Activated CD4-positive, CD25-positive, alpha-beta regulatory T cell treated with anti-CD3 and anti-CD28 coated beads, Interleukin-2, amount 50 U/mL, for 24 hours (primary cell): ENCODE measurements around the gene FGGY.
"Not testable (repeated sequence)": the region's sequence is repeated elsewhere in the genome, so short reads cannot be mapped to it uniquely, and the experiment has no call there.

Source experiments
- ATAC-seq, 2 donors: fragments of 150-1000 bp; cut with Tn5 transposase; one replicate each; pipeline ENCODE4 v1.10.0; 2021; ENCODE audit warnings: mild to moderate bottlenecking in 1 of 2, moderate library complexity in 1 of 2

The FGGY gene

DNA sequence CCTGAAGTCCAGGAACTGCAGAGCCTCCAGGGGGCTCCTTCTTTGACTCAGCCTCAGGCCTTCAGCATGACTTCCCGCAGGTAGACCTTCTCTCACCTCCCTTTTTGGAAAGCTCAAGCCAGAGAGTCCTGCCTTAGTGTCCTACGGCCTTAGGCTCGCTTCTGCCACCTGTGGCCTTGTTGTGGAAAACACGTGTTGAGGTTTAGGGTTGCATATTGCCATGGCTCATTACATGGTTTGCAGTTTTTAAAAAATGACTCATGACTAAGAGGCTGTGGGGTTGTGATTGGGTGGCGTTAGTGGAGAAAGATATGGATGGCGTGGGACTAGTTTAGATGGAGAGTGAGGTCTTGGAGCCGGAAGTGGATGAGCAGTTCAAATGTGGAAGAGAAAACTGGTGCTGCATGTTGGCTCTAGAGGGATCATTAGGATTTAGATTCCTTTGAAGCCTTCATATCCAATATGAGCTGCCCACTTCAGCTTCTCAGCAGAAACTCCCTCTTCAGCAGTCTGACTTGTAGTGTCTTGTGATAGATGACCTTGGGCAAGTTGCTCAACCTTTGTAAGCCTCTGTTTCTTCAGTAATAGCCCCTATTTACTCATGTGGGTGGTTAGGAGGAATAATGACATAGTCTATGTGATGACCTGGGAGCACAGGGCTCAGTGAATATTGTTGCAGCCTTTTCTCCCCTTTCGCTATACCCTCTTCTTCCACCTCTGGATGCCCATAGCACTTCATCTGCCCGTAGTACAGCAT, 6.5 kb upstream of the FGGY start:
- ATAC-seq, result peak; percentile 35 to 43

DNA sequence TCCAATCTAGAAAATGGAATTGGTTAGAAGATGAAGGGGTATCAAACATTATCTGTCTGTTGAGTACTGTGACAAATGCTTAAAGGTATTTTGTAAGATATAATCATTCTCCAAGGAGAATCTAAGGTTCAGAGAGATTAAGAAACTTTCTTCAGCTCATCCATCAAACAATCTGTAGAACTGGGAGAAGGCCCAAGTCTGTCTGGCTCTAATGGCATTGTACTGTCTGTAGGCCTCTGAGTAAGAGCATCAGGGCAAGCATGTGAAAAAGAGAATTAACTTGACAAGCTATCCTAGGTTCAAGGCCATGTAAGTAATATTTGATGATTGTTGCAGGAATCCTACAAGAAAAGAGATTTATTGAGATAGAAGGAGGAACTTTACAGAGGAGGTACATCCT, 5.3 kb upstream of the FGGY start:
- ATAC-seq, result no peak

DNA sequence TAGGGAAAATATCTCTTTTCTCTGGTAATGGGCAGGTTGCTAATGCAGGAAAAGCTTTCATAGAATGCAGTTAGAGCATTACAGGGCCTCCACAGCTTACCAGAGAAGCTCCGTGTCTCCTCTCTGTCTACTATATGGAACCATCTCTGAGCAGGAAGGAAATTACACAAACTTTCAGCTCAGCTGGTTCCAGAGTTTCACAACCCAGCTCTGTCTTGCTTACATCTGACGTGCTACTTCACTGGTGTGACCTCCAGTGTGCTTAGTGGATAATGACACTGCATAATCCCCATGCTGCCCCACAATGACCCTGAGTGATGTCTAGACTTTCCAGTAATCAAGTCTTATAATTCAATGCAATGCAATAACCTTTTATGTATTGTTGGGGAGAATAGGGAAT, 4.3 kb upstream of the FGGY start:
- ATAC-seq, result no peak

DNA sequence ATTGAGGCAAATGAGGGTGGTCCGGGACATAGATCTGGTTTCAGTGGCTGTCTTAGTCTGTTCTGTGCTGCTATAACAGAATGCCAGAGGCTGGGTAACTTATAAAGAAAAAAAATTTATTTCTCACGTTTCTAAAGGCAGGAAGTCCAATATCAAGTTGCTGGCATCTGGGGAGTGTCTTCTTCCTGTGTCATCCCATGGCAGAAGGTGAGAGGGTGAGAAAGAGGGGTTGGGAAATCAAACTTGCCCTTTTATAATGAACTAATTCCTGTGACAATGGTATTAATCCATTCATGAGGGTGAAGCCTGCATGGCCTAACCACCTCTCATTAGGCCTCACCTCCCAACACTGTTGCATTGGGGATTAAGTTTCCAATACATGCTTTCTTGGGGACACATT, 3.7 kb upstream of the FGGY start:
- no peak for ATAC-seq

DNA sequence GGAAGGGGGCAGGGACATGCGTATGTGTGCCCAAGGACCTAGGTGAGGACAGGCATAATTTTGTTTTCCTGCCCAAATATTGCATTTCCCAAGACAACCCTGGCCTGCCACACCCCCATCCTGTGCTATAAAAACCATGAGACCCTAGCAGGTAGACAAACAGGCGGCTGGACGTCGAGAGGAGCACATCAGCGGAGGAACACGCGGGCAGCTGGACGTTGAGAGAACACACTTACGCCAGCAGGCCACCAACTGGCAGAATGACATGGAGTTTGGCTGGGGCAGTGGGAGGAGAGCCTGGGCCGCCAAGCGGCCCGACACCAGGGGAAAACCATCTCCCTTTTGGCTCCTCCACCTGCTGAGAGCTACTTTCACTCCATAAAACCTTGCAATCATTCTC, 3.0 kb upstream of the FGGY start:
- no peak for ATAC-seq

DNA sequence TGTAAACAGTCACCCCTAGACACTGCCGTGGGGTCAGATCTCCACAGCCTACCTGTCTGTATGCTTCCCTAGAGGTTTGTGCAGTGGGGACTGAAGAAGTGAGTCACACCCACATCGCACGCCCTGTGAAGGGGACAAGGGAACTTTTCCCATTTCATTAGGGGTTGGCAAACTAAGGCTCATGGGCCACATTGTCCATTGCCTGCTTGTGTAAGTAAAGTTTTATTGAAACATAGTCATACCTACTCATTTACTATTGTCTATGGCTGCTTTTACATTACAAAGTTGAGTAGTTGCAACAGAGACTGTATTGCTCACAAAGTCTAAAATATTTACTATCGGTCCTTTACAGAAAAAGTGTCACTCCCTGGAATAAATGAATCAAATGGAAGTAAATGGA, 2.5 kb upstream of the FGGY start:
- ATAC-seq, result no peak

DNA sequence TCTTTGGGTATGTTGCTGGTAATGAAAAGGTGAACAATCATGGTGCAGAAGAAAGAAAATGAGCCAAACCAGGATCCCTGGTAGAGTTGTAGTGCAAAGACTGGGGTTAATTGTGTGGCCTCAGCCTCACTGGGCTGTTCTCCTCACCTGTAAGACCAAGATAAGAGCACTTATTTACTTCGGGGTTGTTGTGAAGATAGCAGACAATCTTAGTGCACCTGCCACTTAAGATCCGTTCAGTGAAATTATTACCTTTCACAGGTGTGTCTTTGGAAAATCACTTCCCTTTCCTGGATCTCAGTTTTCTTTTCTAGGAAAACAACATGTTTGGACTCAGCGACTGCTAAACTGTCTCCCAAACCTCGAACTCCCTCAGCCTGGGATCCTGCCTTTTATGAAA, 1.3 kb upstream of the FGGY start:
- no peak for ATAC-seq

DNA sequence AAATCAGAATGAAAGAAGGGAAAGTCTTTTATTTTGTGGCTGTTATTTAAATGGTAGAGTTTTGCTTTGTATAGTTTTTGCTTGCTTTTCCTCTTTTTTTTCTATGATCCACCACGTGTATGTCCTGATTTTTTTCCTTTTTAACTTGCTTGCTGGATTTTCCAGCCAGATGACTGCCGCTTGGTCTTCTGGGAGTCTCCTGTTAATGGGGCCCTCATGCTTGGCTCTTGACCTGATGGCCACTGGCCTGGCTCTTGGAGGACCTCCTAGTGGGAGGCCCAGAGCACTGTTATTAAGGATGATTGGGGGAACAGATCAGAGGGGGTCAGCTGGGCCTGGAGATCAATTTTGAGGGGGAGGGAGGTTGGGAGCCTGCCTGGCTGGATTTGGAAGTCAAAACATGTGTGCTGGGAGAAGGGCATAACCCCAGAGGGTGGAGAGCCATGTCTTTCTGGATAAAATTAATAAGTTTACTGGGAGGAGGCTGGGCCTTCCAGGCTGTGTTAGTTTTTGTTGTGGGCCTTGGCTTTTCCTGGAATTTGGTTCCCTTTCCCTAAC, 1.2 kb downstream of the FGGY start:
- ATAC-seq, result no peak

DNA sequence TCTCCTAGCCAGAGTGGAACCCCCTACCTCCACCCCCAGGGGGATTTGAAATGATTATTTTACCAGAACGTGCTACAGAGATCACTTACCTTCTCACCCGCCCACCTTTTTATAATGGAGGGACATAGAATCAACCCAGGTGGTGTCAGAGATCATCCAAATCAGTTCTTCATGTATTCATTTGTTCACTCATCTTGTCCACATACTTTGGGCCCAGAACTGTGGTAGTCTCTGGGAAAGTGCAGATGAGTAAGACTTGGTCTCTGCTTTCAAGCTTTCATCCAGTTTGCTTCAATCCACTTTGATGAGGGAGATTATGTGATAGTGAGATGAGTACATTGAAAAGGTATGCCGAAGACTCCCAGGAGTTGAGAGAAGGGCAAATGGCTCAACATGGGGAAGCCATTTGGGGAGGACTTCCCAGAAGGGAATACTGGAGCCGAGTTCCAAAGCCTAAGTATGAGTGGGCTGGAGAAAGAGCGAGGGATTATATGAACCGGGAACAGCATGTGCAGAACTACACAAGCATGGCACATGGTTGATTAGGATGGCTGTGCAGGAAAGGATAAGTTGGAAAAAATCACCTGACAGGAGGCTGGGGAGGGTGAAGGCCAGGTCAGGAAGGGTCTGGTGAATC, 1.9 kb downstream of the FGGY start:
- ATAC-seq, result no peak

DNA sequence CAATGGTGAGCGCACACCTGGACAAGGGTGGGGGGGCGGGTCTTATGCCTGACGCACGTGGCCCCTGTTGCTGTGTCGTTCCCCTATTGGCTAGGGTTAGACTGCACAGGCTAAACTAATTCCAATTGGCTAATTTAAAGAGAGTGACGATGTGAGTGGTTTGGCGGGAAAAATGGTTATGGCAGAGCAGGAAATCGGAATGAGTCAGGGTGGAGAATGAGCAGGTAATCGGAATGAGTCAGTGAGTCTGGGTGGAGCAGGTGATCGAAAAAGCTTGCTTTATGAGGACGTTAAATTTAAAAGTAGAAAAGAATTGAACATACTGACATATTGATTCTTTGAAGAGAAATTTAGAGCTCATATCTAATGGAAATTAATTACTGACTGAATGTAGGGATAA, 2.8 kb downstream of the FGGY start:
- not testable (repeated sequence) for ATAC-seq

DNA sequence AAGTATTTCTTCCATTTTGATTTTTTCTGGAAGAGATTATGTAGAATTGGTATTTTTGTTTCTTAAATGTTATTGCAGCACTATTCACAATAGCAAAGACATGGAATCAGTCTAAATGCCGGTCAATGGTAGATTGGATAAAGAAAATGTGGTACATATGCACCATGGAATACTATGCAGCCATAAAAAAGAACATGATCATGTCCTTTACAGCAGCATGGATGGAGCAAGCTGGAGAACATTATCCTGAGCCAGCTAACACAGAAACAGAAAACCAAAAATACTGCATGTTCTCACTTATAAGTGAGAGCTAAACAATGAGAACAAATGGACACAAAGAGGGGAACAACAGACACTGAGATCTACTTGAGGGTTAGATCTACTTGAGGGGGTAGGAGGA, 5.4 kb downstream of the FGGY start:
- no peak for ATAC-seq

DNA sequence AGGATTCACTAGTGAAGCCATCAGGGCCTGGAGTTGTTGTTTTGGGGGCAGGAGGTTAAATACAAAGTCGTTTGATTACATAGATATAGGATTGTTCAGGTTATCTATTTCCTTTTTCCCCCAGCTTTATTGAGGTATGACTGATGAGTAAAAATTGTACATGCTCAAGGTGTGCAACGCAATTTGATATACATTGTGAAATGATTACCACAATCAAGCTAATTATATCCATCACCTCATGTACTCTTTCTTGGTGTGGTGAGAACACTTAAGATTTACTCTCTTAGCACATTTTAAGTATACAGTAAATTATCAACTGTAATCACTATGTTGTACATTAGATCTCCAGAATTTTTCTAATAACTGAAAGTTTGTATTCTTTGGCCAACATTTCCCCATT, 6.0 kb downstream of the FGGY start:
- no peak for ATAC-seq

DNA sequence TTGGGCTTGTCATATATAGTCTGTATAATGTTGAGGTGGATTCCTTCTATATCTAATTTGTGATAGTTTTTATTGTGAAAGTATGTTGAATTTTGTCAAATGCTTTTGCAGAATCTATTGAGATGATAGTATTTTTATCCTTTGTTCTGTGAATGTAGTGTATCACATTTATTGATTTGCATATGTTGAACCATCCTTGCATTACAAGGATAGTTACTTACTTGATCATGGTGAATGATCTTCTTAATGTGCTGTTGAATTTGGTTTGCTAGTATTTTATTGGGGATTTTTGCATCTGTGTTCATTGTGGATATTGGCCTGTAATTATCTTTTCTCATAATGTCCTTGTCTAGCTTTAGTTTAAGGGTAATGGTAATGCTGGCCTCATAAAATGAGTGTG, 8.3 kb downstream of the FGGY start:
- ATAC-seq, result no peak

DNA sequence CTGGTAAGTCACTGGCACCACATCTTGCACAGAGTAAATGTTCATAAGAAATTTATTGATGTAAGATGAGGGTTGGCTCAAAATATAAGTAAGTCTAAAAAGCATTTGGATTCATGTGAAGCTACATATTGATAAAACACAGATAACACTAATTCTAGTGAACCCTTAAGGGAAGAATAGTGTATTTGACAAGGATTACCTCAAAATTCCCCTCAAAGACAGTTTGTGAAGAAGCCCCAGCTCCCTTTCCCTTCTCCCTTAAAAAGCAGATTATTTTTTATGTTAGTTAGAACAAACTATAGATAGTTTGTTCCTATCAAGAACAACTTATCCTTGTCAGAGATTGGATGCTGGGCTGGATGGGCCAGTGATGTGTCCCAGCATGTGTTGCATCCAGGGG, 10.7 kb downstream of the FGGY start:
- ATAC-seq, result no peak

DNA sequence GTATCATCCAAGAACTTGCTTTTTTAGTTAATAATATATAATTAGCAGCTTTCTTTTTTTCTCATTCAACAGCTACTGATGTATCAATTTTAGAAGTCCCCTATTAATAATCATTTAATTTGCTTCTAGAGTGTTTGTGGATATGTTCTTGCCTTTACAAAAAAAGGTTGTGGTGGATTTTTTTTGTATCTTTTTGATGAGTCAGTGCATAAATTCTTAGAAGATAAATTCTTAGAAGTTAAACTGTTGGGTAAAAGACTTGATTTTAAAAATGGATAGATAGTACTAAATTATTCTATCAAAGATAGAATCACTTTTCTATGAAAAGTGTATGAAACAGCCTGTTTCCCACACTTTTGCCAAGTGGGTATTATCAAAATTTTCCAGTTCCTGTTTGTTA, 11.9 kb downstream of the FGGY start:
- no peak for ATAC-seq

DNA sequence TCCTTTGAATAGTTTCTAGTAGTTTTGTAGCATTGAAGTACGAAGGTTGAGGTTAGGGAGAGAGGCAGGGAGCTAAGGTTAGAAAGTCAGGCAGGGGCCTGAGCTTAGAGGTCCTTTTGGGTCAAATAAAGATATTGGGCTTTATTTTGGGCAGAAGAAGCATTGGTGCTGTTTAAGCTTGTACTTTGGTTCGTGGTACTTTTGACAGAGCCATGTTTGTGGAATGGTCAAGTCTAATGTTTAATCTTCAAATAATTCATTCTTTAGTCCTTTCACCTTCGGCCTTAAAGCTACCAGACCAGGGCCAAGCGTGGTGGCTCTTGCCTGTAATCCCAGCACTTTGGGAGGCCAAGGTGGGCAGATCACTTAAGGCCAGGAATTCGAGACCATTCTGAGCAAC, 12.5 kb downstream of the FGGY start:
- ATAC-seq, result no peak

DNA sequence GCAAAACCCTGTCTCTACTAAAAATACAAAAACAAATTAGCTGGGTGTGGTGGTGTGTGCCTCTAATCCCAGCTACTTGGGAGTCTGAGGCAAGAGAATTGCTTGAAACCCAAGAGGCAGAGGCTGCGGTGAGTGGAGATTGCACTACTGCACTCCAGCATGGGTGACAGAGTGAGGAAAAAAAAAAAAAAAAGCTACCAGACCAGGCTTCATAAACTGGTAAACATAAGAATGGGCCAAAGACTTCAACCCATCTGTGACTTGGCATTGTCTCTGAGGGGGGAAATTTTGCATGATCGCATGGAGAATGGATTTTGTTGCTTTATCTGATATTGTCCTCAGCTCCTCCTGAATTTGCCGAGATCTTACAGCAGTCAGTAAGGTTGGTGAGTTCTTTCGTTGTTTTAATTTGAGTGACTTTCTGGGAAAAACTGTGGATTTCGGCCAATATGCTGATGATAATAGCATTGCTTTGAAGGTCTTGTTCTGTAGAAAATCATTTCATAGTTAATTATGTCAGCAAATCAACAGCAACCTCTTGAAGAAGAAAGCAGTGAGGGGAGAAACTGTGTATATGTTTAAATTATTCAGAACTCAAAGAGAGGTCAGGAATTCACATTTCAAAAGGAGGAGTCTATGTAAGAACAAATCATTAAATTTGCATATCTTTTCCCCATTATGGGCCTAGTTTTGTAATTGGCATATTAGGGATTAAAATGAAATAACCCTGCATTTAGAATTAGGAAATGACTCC, 13.1 kb downstream of the FGGY start:
- no peak for ATAC-seq

DNA sequence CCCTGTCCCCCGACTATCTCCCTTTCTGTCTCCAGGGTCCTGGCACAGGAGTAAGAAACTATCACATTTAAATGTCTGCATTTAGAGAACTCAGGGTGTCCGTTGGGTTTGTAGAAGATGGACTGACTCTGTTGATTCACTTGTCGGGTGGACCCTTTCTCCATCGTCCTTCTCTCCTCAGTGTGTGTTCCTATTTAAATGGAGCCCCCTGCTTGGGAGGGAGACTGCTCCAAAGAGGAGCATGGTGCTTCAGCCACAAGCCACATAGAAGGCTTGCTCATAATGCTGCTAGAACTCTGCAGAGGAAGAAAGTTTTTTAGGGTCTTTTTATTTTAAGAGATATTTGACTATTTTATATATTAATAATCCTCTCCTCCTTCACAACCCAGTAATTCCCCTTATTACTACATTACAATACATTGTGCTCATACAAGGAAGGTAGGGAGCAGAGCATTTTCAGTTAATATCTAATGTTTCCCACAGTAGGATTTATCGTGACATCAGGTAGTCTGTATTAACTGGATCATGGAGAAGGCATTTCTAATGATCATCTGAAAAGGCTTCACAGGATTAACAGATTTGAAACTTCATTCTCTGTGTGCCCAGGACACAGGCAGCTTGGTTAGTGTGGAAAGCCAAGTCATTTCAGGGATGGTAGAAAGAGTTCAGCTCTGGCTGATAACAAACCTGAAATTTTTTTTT, 13.8 kb downstream of the FGGY start:
- ATAC-seq, result no peak

DNA sequence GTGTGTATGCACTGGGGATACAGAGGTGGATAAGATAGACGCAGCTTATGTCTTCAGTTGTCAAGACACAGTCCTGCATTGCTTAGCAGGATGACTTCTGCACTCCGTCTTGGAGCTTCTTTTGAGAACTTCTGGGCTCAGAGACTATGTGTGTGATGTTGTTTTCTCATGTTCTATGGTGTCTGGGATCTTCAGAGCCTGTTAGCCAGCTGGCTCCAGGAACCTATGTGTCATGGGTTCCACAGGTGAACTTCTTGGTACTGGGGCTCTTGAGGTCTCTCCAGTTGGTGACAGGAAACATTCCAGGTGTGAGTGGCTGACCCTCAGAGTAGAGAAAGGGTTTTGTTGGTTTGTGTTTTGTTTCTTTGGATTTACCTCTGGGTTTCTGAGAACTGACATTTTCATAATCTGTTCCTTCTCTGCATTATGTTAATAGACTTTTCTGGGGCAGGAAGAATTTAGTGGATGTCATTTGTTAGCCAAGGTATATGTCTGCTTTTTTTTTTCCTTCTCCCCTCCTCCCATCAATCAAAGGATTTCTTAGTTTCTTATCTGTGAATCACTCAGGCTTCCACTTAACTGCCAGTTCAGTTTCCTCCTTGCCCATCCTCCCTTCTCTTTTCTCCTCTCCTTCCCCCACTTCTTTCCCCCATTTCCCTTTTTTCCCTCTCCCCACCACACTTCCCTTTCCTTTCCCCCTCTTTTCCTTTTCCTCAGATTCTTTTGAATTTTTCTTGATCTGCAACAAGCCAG, 18.1 kb downstream of the FGGY start:
- ATAC-seq, result no peak

DNA sequence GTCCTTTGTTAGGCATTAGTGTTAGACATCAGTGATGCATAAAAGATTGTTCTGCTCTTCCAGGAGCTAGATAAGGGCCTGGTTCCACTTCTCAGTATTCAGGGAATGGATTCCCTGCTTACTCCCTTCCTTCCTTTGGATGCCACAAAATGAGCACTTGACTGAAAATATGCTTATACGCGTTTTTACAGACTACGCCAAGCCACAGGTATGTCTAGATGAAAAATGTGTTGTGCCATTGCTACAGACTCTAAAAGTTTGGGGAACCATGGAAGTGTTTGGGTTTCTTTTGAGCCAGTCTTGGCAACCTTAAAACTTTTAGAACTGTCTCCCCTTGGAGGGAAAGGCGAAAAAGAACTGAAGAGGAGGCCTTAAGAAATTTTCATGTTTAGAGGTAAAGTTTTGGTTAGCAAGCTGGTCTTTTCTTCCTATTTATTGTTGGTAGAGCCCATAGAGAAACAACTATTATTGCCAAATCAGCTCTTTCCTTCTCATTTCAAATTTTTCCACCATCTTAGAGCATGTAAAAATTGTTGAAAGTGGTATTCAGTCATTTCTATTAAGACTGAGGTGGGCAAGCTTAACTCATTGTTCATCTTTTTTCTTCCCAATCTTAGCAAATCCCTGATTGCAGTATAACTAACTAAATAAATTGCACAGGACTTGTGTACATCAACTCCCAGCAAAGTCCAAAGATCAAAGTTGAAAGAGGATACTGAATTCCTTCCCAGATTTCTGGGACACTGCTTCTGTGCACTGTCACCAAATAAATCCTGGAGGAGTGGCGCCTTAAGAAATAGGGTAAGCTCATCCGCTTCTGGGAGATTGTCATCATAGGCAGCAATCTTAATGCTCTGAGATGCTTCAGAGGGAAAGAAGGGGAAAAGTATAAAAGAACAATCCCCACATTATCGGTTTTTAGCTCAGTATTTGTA, 18.9 kb downstream of the FGGY start:
- ATAC-seq, result no peak

DNA sequence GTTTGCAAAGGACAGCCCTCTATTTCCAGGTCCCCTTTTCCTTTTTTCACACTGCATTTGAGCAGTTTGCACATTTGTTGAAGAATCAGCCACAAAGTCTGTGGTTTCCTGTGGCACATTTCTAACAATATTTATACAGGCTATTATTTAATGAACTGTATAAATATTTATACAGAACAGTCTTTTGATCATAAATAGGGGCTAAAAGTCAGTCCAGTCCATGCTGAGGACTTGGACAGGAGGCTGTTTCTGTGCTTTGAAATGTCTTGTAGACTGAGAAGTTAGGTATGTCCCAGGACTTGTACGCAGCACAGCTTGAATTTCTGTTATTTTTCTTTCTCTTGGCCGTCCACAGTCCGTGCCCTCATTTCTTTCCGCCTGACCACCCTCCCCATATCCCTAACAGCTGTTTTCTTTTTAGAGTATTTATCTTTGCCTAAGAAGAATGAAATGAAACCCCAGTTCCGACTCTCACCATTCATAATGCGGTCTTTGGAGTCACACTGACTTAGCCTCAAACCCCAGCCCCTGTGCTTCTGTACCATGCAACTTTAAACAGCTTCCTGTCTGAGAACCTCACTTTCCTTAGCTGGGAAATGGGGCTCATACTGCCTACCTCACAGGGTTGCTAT, 19.7 kb downstream of the FGGY start:
- ATAC-seq, result no peak
